Chondrocyte (in vitro differentiated cells): ENCODE data around the gene PHGDH. TPM values are rescaled to one million over a fixed set of nuclear protein-coding genes. Genes with fewer than 3 reads are reported as not detected.

Experiments
- DNase-seq: peaks from one replicate; pipeline ENCODE4 v3.0.0; 2021; ENCODE audit warnings: mixed read lengths, low spot score
- H3K27ac Mint-ChIP-seq: one replicate; pipeline ENCODE4 v1.8.0; 2021; ENCODE audit warnings: mild to moderate bottlenecking, moderate library complexity, mixed read lengths; ENCODE audit not compliant: unreplicated experiment
- H3K27me3 Mint-ChIP-seq: 2 replicates; pipeline ENCODE4 v1.8.0; 2021; ENCODE audit warnings: low read depth, mixed read lengths
- H3K36me3 Mint-ChIP-seq: 2 replicates; pipeline ENCODE4 v1.8.0; 2021; ENCODE audit warnings: low read depth, mixed read lengths
- H3K4me1 Mint-ChIP-seq: 2 replicates; pipeline ENCODE4 v1.8.0; 2021; ENCODE audit warnings: low read depth, mild to moderate bottlenecking, mixed read lengths
- H3K4me3 Mint-ChIP-seq: one replicate; pipeline ENCODE4 v1.8.0; 2021; ENCODE audit warnings: mild to moderate bottlenecking, moderate library complexity, mixed read lengths; ENCODE audit not compliant: unreplicated experiment
- H3K9me3 Mint-ChIP-seq: 2 replicates; pipeline ENCODE4 v1.8.0; 2021; ENCODE audit warnings: low read depth, mixed read lengths
- total RNA-seq: library from RNA; stranded (reverse); gene quantifications from 3 replicates; pipeline ENCODE4 v1.2.1, GENCODE V29; 2021
- TF ChIP-seq, protein P1 (sequence below): fragments of 200-600 bp; sonication (generic); IDR thresholded peaks from 2 replicates; pipeline ENCODE4 v1.5.0; 2021; ENCODE audit warnings: antibody characterized with exemption, mild to moderate bottlenecking, moderate library complexity

Gene PHGDH
- total RNA-seq, 1 donor from 2014 or later: 300 TPM

DNA sequence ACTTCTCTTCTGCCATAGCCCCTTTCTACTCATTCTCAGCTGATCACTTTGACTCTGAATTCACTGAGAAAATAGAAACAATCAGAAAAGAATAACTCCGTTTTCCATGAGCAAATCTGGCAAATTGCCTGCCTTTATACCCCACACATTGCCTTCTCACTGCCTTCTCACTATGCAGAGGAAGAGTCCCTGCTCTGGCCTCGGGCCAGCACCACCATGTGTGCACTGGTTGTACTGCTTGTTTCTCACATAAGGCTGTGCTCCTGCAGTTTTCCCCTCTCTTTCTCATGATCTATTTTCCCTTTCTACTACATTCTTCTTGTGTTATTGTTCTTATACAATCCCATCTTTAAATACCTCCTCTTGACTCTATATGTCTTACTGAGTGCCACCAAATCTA, 59.3 kb downstream of the PHGDH start:
- H3K4me3 Mint-ChIP-seq: no peak overlapping the region
- H3K9me3 Mint-ChIP-seq: no peaks in the 10 kb centered on the region
- DNase-seq: no peak
- peaks cover 11% of the 10 kb centered on the region for H3K27me3 Mint-ChIP-seq
- TF ChIP-seq, protein P1, sequence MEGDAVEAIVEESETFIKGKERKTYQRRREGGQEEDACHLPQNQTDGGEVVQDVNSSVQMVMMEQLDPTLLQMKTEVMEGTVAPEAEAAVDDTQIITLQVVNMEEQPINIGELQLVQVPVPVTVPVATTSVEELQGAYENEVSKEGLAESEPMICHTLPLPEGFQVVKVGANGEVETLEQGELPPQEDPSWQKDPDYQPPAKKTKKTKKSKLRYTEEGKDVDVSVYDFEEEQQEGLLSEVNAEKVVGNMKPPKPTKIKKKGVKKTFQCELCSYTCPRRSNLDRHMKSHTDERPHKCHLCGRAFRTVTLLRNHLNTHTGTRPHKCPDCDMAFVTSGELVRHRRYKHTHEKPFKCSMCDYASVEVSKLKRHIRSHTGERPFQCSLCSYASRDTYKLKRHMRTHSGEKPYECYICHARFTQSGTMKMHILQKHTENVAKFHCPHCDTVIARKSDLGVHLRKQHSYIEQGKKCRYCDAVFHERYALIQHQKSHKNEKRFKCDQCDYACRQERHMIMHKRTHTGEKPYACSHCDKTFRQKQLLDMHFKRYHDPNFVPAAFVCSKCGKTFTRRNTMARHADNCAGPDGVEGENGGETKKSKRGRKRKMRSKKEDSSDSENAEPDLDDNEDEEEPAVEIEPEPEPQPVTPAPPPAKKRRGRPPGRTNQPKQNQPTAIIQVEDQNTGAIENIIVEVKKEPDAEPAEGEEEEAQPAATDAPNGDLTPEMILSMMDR: no peak
- H3K36me3 Mint-ChIP-seq: no peaks in the 10 kb centered on the region
- H3K4me1 Mint-ChIP-seq: peaks cover 5% of the 10 kb centered on the region
- H3K27ac Mint-ChIP-seq: no peak overlapping the region

- Mint-ChIP-seq H3K4me3 (no peak overlapping the region), H3K27me3 (peaks cover 8% of the 10 kb centered on the region), H3K9me3 (no peaks in the 10 kb centered on the region), H3K36me3 (no peaks in the 10 kb centered on the region), H3K27ac (no peak overlapping the region), H3K4me1 (peaks cover 5% of the 10 kb centered on the region)
- TF ChIP-seq, protein P1: no peak
- no peak for DNase-seq
These were observed 60.0 kb downstream of the PHGDH start for GRCh38 chr1:119771770-119772169.

- TF ChIP-seq, protein P1: no peak
- Mint-ChIP-seq H3K4me1 (peaks cover 5% of the 10 kb centered on the region), H3K27ac (no peak overlapping the region)
These were observed 60.6 kb downstream of the PHGDH start for GRCh38 chr1:119772298-119772697.

DNA sequence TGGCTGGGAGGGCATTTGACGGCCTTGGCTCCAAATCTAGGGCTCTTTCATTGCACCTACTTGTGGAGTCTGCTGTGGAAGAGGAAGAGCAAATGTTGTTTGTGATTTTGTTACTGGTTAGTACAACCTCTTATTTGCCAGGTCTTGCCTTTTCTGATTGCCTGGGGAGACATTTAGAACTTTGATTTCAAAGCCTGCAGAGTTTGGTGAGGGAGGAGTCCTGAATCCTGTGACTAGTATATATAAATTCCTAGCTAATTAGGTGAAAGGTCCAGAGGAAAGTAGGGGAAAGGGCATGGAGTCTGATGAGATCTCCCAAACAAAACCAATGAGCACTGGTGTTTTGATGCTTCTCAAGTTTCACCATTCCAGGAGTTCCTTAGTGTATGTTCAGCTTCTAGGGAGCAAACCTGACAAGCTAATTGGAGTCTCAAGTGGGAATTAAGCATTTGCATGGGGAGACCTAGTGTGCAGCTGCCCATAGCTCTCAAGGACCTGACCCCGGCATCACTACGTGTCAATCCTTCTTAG, 62.0 kb downstream of the PHGDH start:
- Mint-ChIP-seq H3K36me3 (no peaks in the 10 kb centered on the region), H3K27ac (no peak overlapping the region), H3K27me3 (no peaks in the 10 kb centered on the region), H3K4me1 (peaks cover 5% of the 10 kb centered on the region), H3K9me3 (no peaks in the 10 kb centered on the region), H3K4me3 (no peak overlapping the region)
- TF ChIP-seq, protein P1: no peak
- no peak for DNase-seq

More at GRCh38 chr1:119772298-119772697, 60.6 kb downstream of the PHGDH start:
- no peak overlapping the region for H3K4me3 Mint-ChIP-seq
- H3K9me3 Mint-ChIP-seq: no peaks in the 10 kb centered on the region
- DNase-seq: no peak
- H3K36me3 Mint-ChIP-seq: no peaks in the 10 kb centered on the region
- H3K27me3 Mint-ChIP-seq: peaks cover 3% of the 10 kb centered on the region

DNA sequence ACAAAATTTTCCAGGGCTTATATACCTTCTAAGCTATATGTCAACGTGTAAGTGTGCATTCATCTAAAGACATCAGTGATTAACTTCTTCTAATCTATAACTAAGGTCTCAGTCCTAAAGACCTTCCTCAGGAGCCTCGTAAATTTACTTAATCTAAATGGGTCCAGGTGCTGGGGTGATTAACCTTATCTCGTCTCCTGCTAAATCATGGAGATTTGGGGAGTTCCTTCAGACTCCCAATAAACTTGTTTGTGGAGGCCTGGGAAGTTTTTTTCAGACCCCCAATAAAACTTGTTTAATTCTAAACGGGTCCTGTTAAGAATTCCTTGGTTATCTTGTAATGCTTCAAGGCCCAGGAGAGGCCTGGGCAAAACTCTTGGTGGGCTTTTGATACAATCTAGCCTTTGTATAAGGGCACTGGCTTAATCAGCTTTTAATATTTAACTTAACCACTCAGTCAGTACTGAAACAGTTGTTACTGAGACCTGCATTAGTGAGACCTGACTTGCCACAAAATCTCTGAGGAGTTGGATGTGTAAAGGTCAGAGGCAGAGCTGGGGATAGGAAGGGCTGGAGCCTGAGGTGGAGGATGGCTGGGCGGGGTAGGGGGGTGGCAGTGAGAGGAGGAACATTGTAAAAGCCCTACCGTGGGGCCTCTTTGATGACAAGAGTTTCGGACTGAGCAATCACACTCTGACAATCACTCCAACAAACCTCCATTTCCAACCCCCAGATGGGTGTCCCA, 63.2 kb downstream of the PHGDH start:
- no peak for DNase-seq
- H3K36me3 Mint-ChIP-seq: no peaks in the 10 kb centered on the region
- H3K4me1 Mint-ChIP-seq: peaks cover 5% of the 10 kb centered on the region
- H3K27me3 Mint-ChIP-seq: peaks cover 5% of the 10 kb centered on the region
- TF ChIP-seq, protein P1: no peak
- H3K27ac Mint-ChIP-seq: no peak overlapping the region
- H3K9me3 Mint-ChIP-seq: no peaks in the 10 kb centered on the region
- no peak overlapping the region for H3K4me3 Mint-ChIP-seq
